CD4-positive, alpha-beta memory T cell (primary cell): ENCODE measurements around the gene ASH1L. TPM values are rescaled to one million over a fixed set of nuclear protein-coding genes. Genes with fewer than 3 reads are reported as not detected.
A peak's percentile ranks its signal among the peaks of the same experiment; 100 is the strongest.
"Not testable (repeated sequence)": the region's sequence is repeated elsewhere in the genome, so short reads cannot be mapped to it uniquely, and the experiment has no call there.

Experiments used
- CTCF ChIA-PET: fragments of 350-600 bp; sonication (Branson Sonifier 250); formaldehyde crosslinking; loops from one replicate; lab custom pipeline; 2021; ENCODE audit warnings: inconsistent platforms; ENCODE audit not compliant: partially characterized antibody; lab: Charles Lee
- POLR2A ChIA-PET: fragments of 350-600 bp; sonication (Branson Sonifier 250); formaldehyde crosslinking; loops from one replicate; lab custom pipeline; 2021; ENCODE audit not compliant: partially characterized antibody; lab: Charles Lee
- DNase-seq, 5 donors: peaks; one replicate each; pipeline versions ENCODE4 v3.0.0 to v3.0.0-alpha.2; 2020 to 2022; ENCODE audit warnings: mixed read lengths in 1 of 5
- H3K27ac ChIP-seq: one replicate; pipeline ENCODE4 v1.7.0; 2013; ENCODE audit warnings: low read depth, low read length
- H3K27me3 ChIP-seq: 2 replicates; pipeline ENCODE4 v1.7.0; 2013; ENCODE audit warnings: mild to moderate bottlenecking, low read length, moderate library complexity; ENCODE audit not compliant: insufficient read depth
- H3K36me3 ChIP-seq: 2 replicates; pipeline ENCODE4 v1.7.0; 2013; ENCODE audit warnings: mild to moderate bottlenecking, low read length, moderate library complexity; ENCODE audit not compliant: insufficient read depth
- H3K4me1 ChIP-seq: 2 replicates; pipeline ENCODE4 v1.7.0; 2013; ENCODE audit warnings: mild to moderate bottlenecking, low read length, moderate library complexity; ENCODE audit not compliant: insufficient read depth
- H3K4me3 ChIP-seq, 2 donors: one replicate each; pipeline ENCODE4 v1.7.0; 2013; ENCODE audit warnings: low read length in 2 of 2, mild to moderate bottlenecking in 1 of 2
- H3K9me3 ChIP-seq, 2 donors: one replicate each; pipeline ENCODE4 v1.7.0; 2013; ENCODE audit warnings: low read length in 2 of 2, control low read depth in 1 of 2; ENCODE audit not compliant: control insufficient read depth in 1 of 2
- H3K27ac Mint-ChIP-seq, 7 donors: one replicate each; pipeline ENCODE4 v1.8.0; 2020 to 2021; ENCODE audit warnings: mixed read lengths in 7 of 7, mild to moderate bottlenecking in 6 of 7, inconsistent platforms in 3 of 7, moderate library complexity in 3 of 7
- H3K27me3 Mint-ChIP-seq, 2 donors: one replicate each; pipeline ENCODE4 v1.8.0; 2020 to 2021; ENCODE audit warnings: mixed read lengths in 2 of 2
- H3K36me3 Mint-ChIP-seq, 2 donors: one replicate each; pipeline ENCODE4 v1.8.0; 2020 to 2021; ENCODE audit warnings: mixed read lengths in 2 of 2, inconsistent platforms in 1 of 2, mild to moderate bottlenecking in 1 of 2
- H3K4me1 Mint-ChIP-seq, 4 donors: one replicate each; pipeline ENCODE4 v1.8.0; 2020 to 2021; ENCODE audit warnings: mixed read lengths in 4 of 4, mild to moderate bottlenecking in 1 of 4
- H3K4me3 Mint-ChIP-seq, 8 donors: one replicate each; pipeline ENCODE4 v1.8.0; 2020 to 2021; ENCODE audit warnings: mixed read lengths in 8 of 8, mild to moderate bottlenecking in 7 of 8, moderate library complexity in 6 of 8, inconsistent platforms in 3 of 8
- H3K9me3 Mint-ChIP-seq, 8 donors: one replicate each; pipeline ENCODE4 v1.8.0; 2020 to 2021; ENCODE audit warnings: mixed read lengths in 8 of 8, mild to moderate bottlenecking in 5 of 8, inconsistent platforms in 3 of 8, moderate library complexity in 1 of 8
- intact Hi-C: fragments of 100-400 bp; cut with micrococcal nuclease; formaldehyde crosslinking; loops from one replicate; pipeline ENCODE4 v1.15.1; 2023
- polyA plus RNA-seq, 2 donors: library from polyadenylated mRNA; unstranded; fragments of 300-500 nt; fragmentation: Illumina TruSeq; gene quantifications; one replicate each; pipeline ENCODE4 v1.2.3, GENCODE V29; 2021
- total RNA-seq, 2 experiments: library from RNA; stranded (reverse); gene quantifications; one replicate each; pipeline ENCODE4 v1.2.3, GENCODE V29; 2021

Gene ASH1L
- total and polyA plus RNA-seq, 4 experiments from 2014 or later: 7.6 to 107 (median 70.4) TPM

- ChIA-PET POLR2A (no interaction called here), CTCF (no interaction called here)
- Mint-ChIP-seq H3K27ac (peak overlapping the region in 3 of 7 donors; percentile 32 to 53 (median 39)), H3K36me3 (peaks cover 36 to 45% of the 10 kb centered on the region in 2 donors), H3K4me3 (no peak overlapping the region), H3K27me3 (no peaks in the 10 kb centered on the region), H3K4me1 (peaks cover 5 to 11% (median 8%) of the 10 kb centered on the region in 4 donors), H3K9me3 (no peaks in the 10 kb centered on the region)
- Histone ChIP-seq H3K9me3 (no peaks in the 10 kb centered on the region), H3K4me1 (no peaks in the 10 kb centered on the region), H3K4me3 (no peak overlapping the region), H3K27me3 (no peaks in the 10 kb centered on the region), H3K36me3 (no peaks in the 10 kb centered on the region), H3K27ac (no peak overlapping the region)
- DNase-seq: no peak
- intact Hi-C loops: no loop called here
These were observed 106.9 kb downstream of the ASH1L start for GRCh38 chr1:155455588-155456195.

GRCh38 chr1:155454096-155454495 is 108.5 kb downstream of the ASH1L start:
- H3K9me3 Mint-ChIP-seq: no peaks in the 10 kb centered on the region
- no peaks in the 10 kb centered on the region for H3K27me3 Mint-ChIP-seq
- Histone ChIP-seq H3K27me3 (no peaks in the 10 kb centered on the region), H3K9me3 (no peaks in the 10 kb centered on the region), H3K4me3 (no peak overlapping the region), H3K27ac (no peak overlapping the region), H3K4me1 (no peaks in the 10 kb centered on the region), H3K36me3 (no peaks in the 10 kb centered on the region)
- H3K4me3 Mint-ChIP-seq: no peak overlapping the region
- peaks cover 38 to 49% of the 10 kb centered on the region in 2 donors for H3K36me3 Mint-ChIP-seq
- H3K4me1 Mint-ChIP-seq: peaks cover 5 to 11% (median 7%) of the 10 kb centered on the region in 4 donors
- ChIA-PET POLR2A (no interaction called here), CTCF (no interaction called here)
- no peak for DNase-seq
- intact Hi-C loops: no loop called here
- peak overlapping the region in 2 of 7 donors; percentile 26 to 36 for H3K27ac Mint-ChIP-seq

- Histone ChIP-seq H3K4me1 (no peaks in the 10 kb centered on the region), H3K27me3 (no peaks in the 10 kb centered on the region), H3K36me3 (no peaks in the 10 kb centered on the region), H3K9me3 (no peaks in the 10 kb centered on the region), H3K4me3 (no peak overlapping the region), H3K27ac (no peak overlapping the region)
- H3K4me1 Mint-ChIP-seq: peaks cover 5 to 11% (median 6%) of the 10 kb centered on the region in 4 donors
- peaks cover 36 to 47% of the 10 kb centered on the region in 2 donors for H3K36me3 Mint-ChIP-seq
- DNase-seq: no peak
- ChIA-PET POLR2A (no interaction called here), CTCF (no interaction called here)
- no peaks in the 10 kb centered on the region for H3K27me3 Mint-ChIP-seq
- no peak overlapping the region for H3K27ac Mint-ChIP-seq
- H3K9me3 Mint-ChIP-seq: no peaks in the 10 kb centered on the region
- intact Hi-C loops: no loop called here
- H3K4me3 Mint-ChIP-seq: no peak overlapping the region
These were observed 109.5 kb downstream of the ASH1L start for GRCh38 chr1:155453141-155453540.

GRCh38 chr1:155451199-155451598 is 111.4 kb downstream of the ASH1L start:
- Histone ChIP-seq H3K4me1 (no peaks in the 10 kb centered on the region), H3K9me3 (no peaks in the 10 kb centered on the region), H3K4me3 (no peak overlapping the region), H3K27me3 (no peaks in the 10 kb centered on the region), H3K36me3 (no peaks in the 10 kb centered on the region), H3K27ac (no peak overlapping the region)
- Mint-ChIP-seq H3K4me3 (no peak overlapping the region), H3K36me3 (peaks cover 29 to 39% of the 10 kb centered on the region in 2 donors), H3K9me3 (no peaks in the 10 kb centered on the region), H3K27ac (no peak overlapping the region), H3K4me1 (peaks cover under 1 to 7% (median under 1%) of the 10 kb centered on the region in 4 donors), H3K27me3 (no peaks in the 10 kb centered on the region)
- intact Hi-C loops: no loop called here
- DNase-seq: no peak
- ChIA-PET POLR2A (no interaction called here), CTCF (no interaction called here)

GRCh38 chr1:155442431-155442830 is 120.2 kb downstream of the ASH1L start:
- Mint-ChIP-seq H3K36me3 (peaks cover 21 to 26% of the 10 kb centered on the region in 2 donors), H3K4me1 (peaks cover 6 to 13% (median 8%) of the 10 kb centered on the region in 4 donors), H3K27ac (peak overlapping the region in 4 of 7 donors; percentile 26 to 86 (median 70))
- POLR2A ChIA-PET: interaction anchor here (1.6 kb wide), 1 partner anchor 121 kb away, joined by 3 read pairs; the partner anchor contains the start of gene ASH1L
- CTCF ChIA-PET, H3K27ac ChIP-seq, H3K4me3 Mint-ChIP-seq, H3K9me3 Mint-ChIP-seq, H3K27me3 ChIP-seq, DNase-seq, H3K4me1 ChIP-seq, H3K9me3 ChIP-seq, intact Hi-C loops, H3K27me3 Mint-ChIP-seq, H3K4me3 ChIP-seq: not testable (repeated sequence)
- H3K36me3 ChIP-seq: peaks cover 19% of the 10 kb centered on the region

- H3K36me3 Mint-ChIP-seq: peaks cover 28 to 42% of the 10 kb centered on the region in 2 donors
- no peak overlapping the region for H3K27ac Mint-ChIP-seq
- ChIA-PET POLR2A (no interaction called here), CTCF (no interaction called here)
- no peak for DNase-seq
- Histone ChIP-seq H3K4me1 (no peaks in the 10 kb centered on the region), H3K4me3 (no peak overlapping the region), H3K36me3 (peaks cover 26% of the 10 kb centered on the region), H3K9me3 (no peaks in the 10 kb centered on the region), H3K27ac (no peak overlapping the region), H3K27me3 (no peaks in the 10 kb centered on the region)
- H3K9me3 Mint-ChIP-seq: peaks cover 0 to 2% (median 0%) of the 10 kb centered on the region in 8 donors
- peaks cover 3 to 8% (median 6%) of the 10 kb centered on the region in 4 donors for H3K4me1 Mint-ChIP-seq
- no peak overlapping the region for H3K4me3 Mint-ChIP-seq
- H3K27me3 Mint-ChIP-seq: no peaks in the 10 kb centered on the region
- intact Hi-C loops: no loop called here
These were observed 125.2 kb downstream of the ASH1L start for GRCh38 chr1:155437405-155437804.

GRCh38 chr1:155433831-155434389 is 128.7 kb downstream of the ASH1L start:
- H3K4me1 ChIP-seq, H3K9me3 ChIP-seq, CTCF ChIA-PET, DNase-seq, H3K4me3 Mint-ChIP-seq, POLR2A ChIA-PET, intact Hi-C loops, H3K4me3 ChIP-seq, H3K27ac ChIP-seq, H3K27me3 ChIP-seq, H3K9me3 Mint-ChIP-seq, H3K27ac Mint-ChIP-seq, H3K4me1 Mint-ChIP-seq, H3K27me3 Mint-ChIP-seq: not testable (repeated sequence)
- H3K36me3 ChIP-seq: peaks cover 21% of the 10 kb centered on the region
- H3K36me3 Mint-ChIP-seq: peaks cover 29 to 51% of the 10 kb centered on the region in 2 donors
